ENCODE data around the gene ZNF566. TPM values are rescaled to one million over a fixed set of nuclear protein-coding genes. Genes with fewer than 3 reads are reported as not detected.
"Not testable (repeated sequence)": the region's sequence is repeated elsewhere in the genome, so short reads cannot be mapped to it uniquely, and the experiment has no call there.

ZNF566 gene
- total and polyA plus RNA-seq, 4 experiments from 2014 or later, result 10.9 to 30.6 (median 22.6) TPM

- H3K4me1 ChIP-seq (ENCODE audit: insufficient read depth, low read length), result peaks cover 24% of the 10 kb centered on the region
- Mint-ChIP-seq H3K36me3 (peaks cover 6 to 24% of the 10 kb centered on the region in 2 donors), H3K4me1 (peaks cover 22 to 36% (median 28%) of the 10 kb centered on the region in 4 donors), H3K9me3 (peaks cover 0 to 26% (median 9%) of the 10 kb centered on the region in 8 donors), H3K27ac (peak overlapping the region in 1 of 7 donors; percentile 99), H3K4me3 (peak overlapping the region in 1 of 8 donors; percentile 97)
- POLR2A ChIA-PET (ENCODE audit: partially characterized antibody), result interaction anchor here (3.2 to 4.0 kb wide), 3 partner anchors 37 to 114 kb away, joined by 21 to 51 read pairs (median 23); partner anchors contain the start of genes ZNF260, ZNF382 and ZNF529
- DNase-seq; H3K36me3 ChIP-seq (ENCODE audit: insufficient read depth, low read length); CTCF ChIA-PET (ENCODE audit: partially characterized antibody); H3K4me3 ChIP-seq (ENCODE audit: low read length in 2 of 2); H3K27me3 ChIP-seq (ENCODE audit: insufficient read depth, low read length); H3K9me3 ChIP-seq (ENCODE audit: control insufficient read depth in 1 of 2, low read length in 2 of 2); H3K27ac ChIP-seq (ENCODE audit: low read depth, low read length); H3K27me3 Mint-ChIP-seq: not testable (repeated sequence)
- intact Hi-C loops (cut with micrococcal nuclease), result loop anchor here (2.0 kb wide), 1 partner anchor 364 kb away; no protein-coding TSS in a partner anchor
These were observed 1.5 kb upstream of the ZNF566 start for GRCh38 chr19:36490846-36491245.

- Histone ChIP-seq H3K36me3 (ENCODE audit: insufficient read depth, low read length) (no peaks in the 10 kb centered on the region), H3K9me3 (ENCODE audit: control insufficient read depth in 1 of 2, low read length in 2 of 2) (no peaks in the 10 kb centered on the region), H3K27ac (ENCODE audit: low read depth, low read length) (peak overlapping the region; percentile 93), H3K4me3 (ENCODE audit: low read length in 2 of 2) (peak overlapping the region; percentile 92 to 99), H3K4me1 (ENCODE audit: insufficient read depth, low read length) (peaks cover 24% of the 10 kb centered on the region), H3K27me3 (ENCODE audit: insufficient read depth, low read length) (no peaks in the 10 kb centered on the region)
- Mint-ChIP-seq H3K4me3 (peak overlapping the region; percentile 97 to 100 (median 98)), H3K9me3 (peaks cover 0 to 27% (median 8%) of the 10 kb centered on the region in 8 donors), H3K36me3 (peaks cover 7 to 24% of the 10 kb centered on the region in 2 donors), H3K27ac (peak overlapping the region; percentile 98 to 99 (median 98)), H3K27me3 (no peaks in the 10 kb centered on the region), H3K4me1 (peaks cover 22 to 36% (median 28%) of the 10 kb centered on the region in 4 donors)
- DNase-seq, result peak in 3 of 5 donors; percentile 83 to 85 (median 84)
- POLR2A ChIA-PET (ENCODE audit: partially characterized antibody), result interaction anchor here (0.6 to 4.0 kb wide), 24 partner anchors 11 to 1814 kb away, joined by 3 to 51 read pairs (median 4); partner anchors contain the start of genes POLR2I, TBCB, ZFP14 and ZNF146
- intact Hi-C loops (cut with micrococcal nuclease), result loop anchor here (1.0 to 5.0 kb wide), 11 partner anchors 38 to 426 kb away; partner anchors contain the start of genes ZFP14, ZFP82, ZNF260 and ZNF345
- CTCF ChIA-PET (ENCODE audit: partially characterized antibody), result interaction anchor here (0.5 to 1.7 kb wide), 4 partner anchors 38 to 1410 kb away, joined by 3 to 4 read pairs (median 4); partner anchors contain the start of genes ZFP82, ZNF146, ZNF260 and ZNF565
These were observed 607 bp upstream of the ZNF566 start for GRCh38 chr19:36489920-36490415.

GRCh38 chr19:36488846-36489117, 579 bp downstream of the ZNF566 start:
- Histone ChIP-seq H3K27ac (ENCODE audit: low read depth, low read length) (peak overlapping the region; percentile 93), H3K9me3 (ENCODE audit: control insufficient read depth in 1 of 2, low read length in 2 of 2) (no peaks in the 10 kb centered on the region), H3K4me3 (ENCODE audit: low read length in 2 of 2) (peak overlapping the region; percentile 92 to 99), H3K4me1 (ENCODE audit: insufficient read depth, low read length) (peaks cover 24% of the 10 kb centered on the region), H3K36me3 (ENCODE audit: insufficient read depth, low read length) (no peaks in the 10 kb centered on the region), H3K27me3 (ENCODE audit: insufficient read depth, low read length) (no peaks in the 10 kb centered on the region)
- POLR2A ChIA-PET (ENCODE audit: partially characterized antibody), result interaction anchor here (0.6 to 4.0 kb wide), 24 partner anchors 13 to 1106 kb away, joined by 3 to 51 read pairs (median 4); partner anchors contain the start of genes ZFP14, ZFP82, ZNF146 and ZNF260
- peak overlapping the region; percentile 98 to 99 (median 98) for H3K27ac Mint-ChIP-seq
- peaks cover 0 to 36% (median 7%) of the 10 kb centered on the region in 8 donors for H3K9me3 Mint-ChIP-seq
- H3K4me1 Mint-ChIP-seq, result peaks cover 22 to 36% (median 28%) of the 10 kb centered on the region in 4 donors
- intact Hi-C loops (cut with micrococcal nuclease), result loop anchor here (1.0 to 5.0 kb wide), 10 partner anchors 40 to 428 kb away; partner anchors contain the start of genes ZFP14, ZFP82, ZNF260 and ZNF345
- H3K27me3 Mint-ChIP-seq, result no peaks in the 10 kb centered on the region
- peak overlapping the region; percentile 97 to 100 (median 98) for H3K4me3 Mint-ChIP-seq
- CTCF ChIA-PET (ENCODE audit: partially characterized antibody), result interaction anchor here (0.9 to 1.7 kb wide), 3 partner anchors 70 to 274 kb away, joined by 3 to 4 read pairs (median 4); partner anchors contain the start of genes ZFP82, ZNF146 and ZNF565
- DNase-seq, result peak in 1 of 5 donors; percentile 81
- H3K36me3 Mint-ChIP-seq, result peaks cover 12 to 29% of the 10 kb centered on the region in 2 donors

GRCh38 chr19:36488118-36488845, 1.1 kb downstream of the ZNF566 start:
- Histone ChIP-seq H3K27ac (ENCODE audit: low read depth, low read length) (peak overlapping the region; percentile 93), H3K27me3 (ENCODE audit: insufficient read depth, low read length) (no peaks in the 10 kb centered on the region), H3K9me3 (ENCODE audit: control insufficient read depth in 1 of 2, low read length in 2 of 2) (no peaks in the 10 kb centered on the region), H3K36me3 (ENCODE audit: insufficient read depth, low read length) (no peaks in the 10 kb centered on the region), H3K4me1 (ENCODE audit: insufficient read depth, low read length) (peaks cover 24% of the 10 kb centered on the region), H3K4me3 (ENCODE audit: low read length in 2 of 2) (peak overlapping the region; percentile 92 to 99)
- DNase-seq, result no peak
- CTCF ChIA-PET (ENCODE audit: partially characterized antibody), result interaction anchor here (0.9 to 1.7 kb wide), 2 partner anchors 69 to 115 kb away, joined by 3 to 4 read pairs; partner anchors contain the start of gene ZFP82
- peaks cover 16 to 31% of the 10 kb centered on the region in 2 donors for H3K36me3 Mint-ChIP-seq
- POLR2A ChIA-PET (ENCODE audit: partially characterized antibody), result interaction anchor here (0.6 to 4.0 kb wide), 13 partner anchors 34 to 1018 kb away, joined by 3 to 51 read pairs (median 7); partner anchors contain the start of genes ZFP82, ZNF146, ZNF260 and ZNF382
- intact Hi-C loops (cut with micrococcal nuclease), result loop anchor here (5.0 kb wide), 1 partner anchor 199 kb away; the partner anchor contains the start of gene ZNF567
- peak overlapping the region; percentile 97 to 100 (median 98) for H3K4me3 Mint-ChIP-seq
- H3K27me3 Mint-ChIP-seq, result no peaks in the 10 kb centered on the region
- H3K4me1 Mint-ChIP-seq, result peaks cover 22 to 36% (median 28%) of the 10 kb centered on the region in 4 donors
- peak overlapping the region; percentile 98 to 99 (median 98) for H3K27ac Mint-ChIP-seq
- H3K9me3 Mint-ChIP-seq, result peaks cover 0 to 41% (median 8%) of the 10 kb centered on the region in 8 donors

- no peak for DNase-seq
- no peak overlapping the region for H3K27ac Mint-ChIP-seq
- H3K36me3 Mint-ChIP-seq, result peaks cover 40 to 51% of the 10 kb centered on the region in 2 donors
- Histone ChIP-seq H3K4me1 (ENCODE audit: insufficient read depth, low read length) (peaks cover 15% of the 10 kb centered on the region), H3K4me3 (ENCODE audit: low read length in 2 of 2) (no peak overlapping the region), H3K36me3 (ENCODE audit: insufficient read depth, low read length) (no peaks in the 10 kb centered on the region), H3K27me3 (ENCODE audit: insufficient read depth, low read length) (no peaks in the 10 kb centered on the region), H3K9me3 (ENCODE audit: control insufficient read depth in 1 of 2, low read length in 2 of 2) (no peaks in the 10 kb centered on the region), H3K27ac (ENCODE audit: low read depth, low read length) (no peak overlapping the region)
- CTCF ChIA-PET (ENCODE audit: partially characterized antibody), result no interaction called here
- peaks cover 13 to 16% (median 15%) of the 10 kb centered on the region in 4 donors for H3K4me1 Mint-ChIP-seq
- no peak overlapping the region for H3K4me3 Mint-ChIP-seq
- POLR2A ChIA-PET (ENCODE audit: partially characterized antibody), result no interaction called here
- peaks cover 0 to 54% (median 24%) of the 10 kb centered on the region in 8 donors for H3K9me3 Mint-ChIP-seq
- intact Hi-C loops (cut with micrococcal nuclease), result no loop called here
- H3K27me3 Mint-ChIP-seq, result no peaks in the 10 kb centered on the region
These were observed 5.7 kb downstream of the ZNF566 start for GRCh38 chr19:36483653-36484052.

- ChIA-PET POLR2A (ENCODE audit: partially characterized antibody) (no interaction called here), CTCF (ENCODE audit: partially characterized antibody) (interaction anchor here (0.7 kb wide), 1 partner anchor 948 kb away, joined by 3 read pairs; no protein-coding TSS in a partner anchor)
- Histone ChIP-seq H3K4me1 (ENCODE audit: insufficient read depth, low read length) (peaks cover 7% of the 10 kb centered on the region), H3K27me3 (ENCODE audit: insufficient read depth, low read length) (no peaks in the 10 kb centered on the region), H3K27ac (ENCODE audit: low read depth, low read length) (no peak overlapping the region), H3K36me3 (ENCODE audit: insufficient read depth, low read length) (no peaks in the 10 kb centered on the region), H3K4me3 (ENCODE audit: low read length in 2 of 2) (no peak overlapping the region), H3K9me3 (ENCODE audit: control insufficient read depth in 1 of 2, low read length in 2 of 2) (no peaks in the 10 kb centered on the region)
- no peak overlapping the region for H3K27ac Mint-ChIP-seq
- H3K4me3 Mint-ChIP-seq, result no peak overlapping the region
- intact Hi-C loops (cut with micrococcal nuclease), result no loop called here
- H3K9me3 Mint-ChIP-seq, result peaks cover 0 to 62% (median 25%) of the 10 kb centered on the region in 8 donors
- H3K4me1 Mint-ChIP-seq, result peaks cover 7 to 9% (median 8%) of the 10 kb centered on the region in 4 donors
- no peak for DNase-seq
- H3K36me3 Mint-ChIP-seq, result peaks cover 44 to 57% of the 10 kb centered on the region in 2 donors
- H3K27me3 Mint-ChIP-seq, result no peaks in the 10 kb centered on the region
These were observed 6.5 kb downstream of the ZNF566 start for GRCh38 chr19:36482876-36483275.

Data from CD4-positive, alpha-beta memory T cell (primary cell).